WTC11 (cell line): ENCODE data around the gene TP53I3. TPM values are rescaled to one million over a fixed set of nuclear protein-coding genes. Genes with fewer than 3 reads are reported as not detected.
"Not testable (repeated sequence)": the region's sequence is repeated elsewhere in the genome, so short reads cannot be mapped to it uniquely, and the experiment has no call there.

ENCODE experiments used
- ATAC-seq: fragments of 200-7000 bp; cut with Tn5 transposase; 2 replicates; pipeline ENCODE4 v1.10.0; 2021; ENCODE audit warnings: mild to moderate bottlenecking, moderate library complexity
- CTCF ChIA-PET: fragments of 300-600 bp; sonication (Branson Sonifier 250); formaldehyde crosslinking; loops from one replicate; lab custom pipeline; 2021; ENCODE audit warnings: antibody characterized with exemption; lab: Charles Lee
- POLR2A ChIA-PET: fragments of 350-600 bp; sonication (Branson Sonifier 250); formaldehyde crosslinking; loops from one replicate; lab custom pipeline; 2021; ENCODE audit warnings: antibody characterized with exemption; lab: Charles Lee
- DNase-seq: peaks from one replicate; pipeline ENCODE4 v3.0.0; 2021; ENCODE audit warnings: low spot score
- H3K27ac Mint-ChIP-seq: 2 replicates; pipeline ENCODE4 v1.8.0; 2021; ENCODE audit warnings: mixed read lengths
- H3K27me3 Mint-ChIP-seq: 2 replicates; pipeline ENCODE4 v1.8.0; 2021; ENCODE audit warnings: low read depth, mild to moderate bottlenecking, moderate library complexity, mixed read lengths
- H3K36me3 Mint-ChIP-seq: 2 replicates; pipeline ENCODE4 v1.8.0; 2021; ENCODE audit warnings: mixed read lengths
- H3K4me1 Mint-ChIP-seq: 2 replicates; pipeline ENCODE4 v1.8.0; 2022; ENCODE audit warnings: mixed read lengths
- H3K4me3 Mint-ChIP-seq: 2 replicates; pipeline ENCODE4 v1.8.0; 2021; ENCODE audit warnings: mild to moderate bottlenecking, moderate library complexity, mixed read lengths
- H3K9me3 Mint-ChIP-seq: 2 replicates; pipeline ENCODE4 v1.8.0; 2021; ENCODE audit warnings: mixed read lengths
- AR ChIP-seq: fragments of 250-450 bp; sonication (Bioruptor Pico); IDR thresholded peaks from 2 replicates; pipeline ENCODE4 v1.9.0; 2021; ENCODE audit warnings: mild to moderate bottlenecking
- ARID4B ChIP-seq: sonication (generic); formaldehyde crosslinking; IDR thresholded peaks from 2 replicates; pipeline ENCODE4 v1.8.0; 2023; ENCODE audit warnings: missing genetic modification reagents, mild to moderate bottlenecking, borderline replicate concordance
- ATF6 ChIP-seq: sonication (generic); formaldehyde crosslinking; IDR thresholded peaks from 2 replicates; pipeline ENCODE4 v1.8.1; 2023; ENCODE audit warnings: mild to moderate bottlenecking, missing genetic modification reagents
- CBFB ChIP-seq: sonication (generic); formaldehyde crosslinking; IDR thresholded peaks from 2 replicates; pipeline ENCODE4 v1.8.1; 2022; ENCODE audit warnings: mild to moderate bottlenecking, low read depth, missing genetic modification reagents
- CDX4 ChIP-seq: fragments of 250-450 bp; sonication (Bioruptor Pico); IDR thresholded peaks from 2 replicates; pipeline ENCODE4 v1.9.0; 2021; ENCODE audit warnings: moderate library complexity, mild to moderate bottlenecking, inconsistent platforms, borderline replicate concordance
- ERG ChIP-seq: fragments of 250-450 bp; sonication (Bioruptor Pico); IDR thresholded peaks from 2 replicates; pipeline ENCODE4 v1.8.0; 2021; ENCODE audit warnings: mild to moderate bottlenecking
- ESRRA ChIP-seq: sonication (generic); formaldehyde crosslinking; IDR thresholded peaks from 2 replicates; pipeline ENCODE4 v1.8.1; 2022; ENCODE audit warnings: mild to moderate bottlenecking, missing genetic modification reagents, borderline replicate concordance
- FOXP1 ChIP-seq: sonication (generic); formaldehyde crosslinking; IDR thresholded peaks from 2 replicates; pipeline ENCODE4 v1.8.0; 2022; ENCODE audit warnings: missing genetic modification reagents, mild to moderate bottlenecking, moderate library complexity, borderline replicate concordance
- GRHL2 ChIP-seq: fragments of 250-450 bp; sonication (Bioruptor Pico); IDR thresholded peaks from 2 replicates; pipeline ENCODE4 v1.8.0; 2022; ENCODE audit warnings: mild to moderate bottlenecking, moderate library complexity; ENCODE audit not compliant: insufficient replicate concordance, severe bottlenecking
- GTF2I ChIP-seq: fragments of 250-450 bp; sonication (Bioruptor Pico); conservative IDR thresholded peaks from 2 replicates; pipeline ENCODE4 v1.4.0; 2021; ENCODE audit warnings: mild to moderate bottlenecking
- HMGXB4 ChIP-seq: sonication (generic); formaldehyde crosslinking; IDR thresholded peaks from 2 replicates; pipeline ENCODE4 v1.8.1; 2023; ENCODE audit warnings: mild to moderate bottlenecking, moderate library complexity, missing genetic modification reagents
- MYBL2 ChIP-seq: sonication (generic); formaldehyde crosslinking; IDR thresholded peaks from 2 replicates; pipeline ENCODE4 v1.8.1; 2023; ENCODE audit warnings: mild to moderate bottlenecking, moderate library complexity, missing genetic modification reagents
- NR1H2 ChIP-seq: sonication (generic); formaldehyde crosslinking; IDR thresholded peaks from 2 replicates; pipeline ENCODE4 v1.9.0; 2021; ENCODE audit warnings: mild to moderate bottlenecking, moderate library complexity, missing genetic modification reagents
- NR3C1 ChIP-seq: sonication (generic); formaldehyde crosslinking; conservative IDR thresholded peaks from 2 replicates; pipeline ENCODE4 v1.8.1; 2023; ENCODE audit warnings: low read depth, mild to moderate bottlenecking, missing genetic modification reagents
- PRRX2 ChIP-seq: fragments of 250-450 bp; sonication (Bioruptor Pico); IDR thresholded peaks from 2 replicates; pipeline ENCODE4 v1.8.0; 2021; ENCODE audit warnings: mild to moderate bottlenecking
- TEAD4 ChIP-seq: sonication (generic); formaldehyde crosslinking; IDR thresholded peaks from 2 replicates; pipeline ENCODE4 v1.8.0; 2022; ENCODE audit warnings: mild to moderate bottlenecking, missing genetic modification reagents
- USF1 ChIP-seq: sonication (generic); formaldehyde crosslinking; IDR thresholded peaks from 2 replicates; pipeline ENCODE4 v1.8.0; 2022; ENCODE audit warnings: mild to moderate bottlenecking, missing genetic modification reagents
- ZNF121 ChIP-seq: sonication (generic); formaldehyde crosslinking; IDR thresholded peaks from 2 replicates; pipeline ENCODE4 v1.8.0; 2023; ENCODE audit warnings: missing genetic modification reagents
- ZNF396 ChIP-seq: fragments of 250-450 bp; sonication (Bioruptor Pico); IDR thresholded peaks from 2 replicates; pipeline ENCODE4 v1.8.0; 2021; ENCODE audit warnings: mild to moderate bottlenecking, moderate library complexity, borderline replicate concordance
- ZNF671 ChIP-seq: fragments of 250-450 bp; sonication (Bioruptor Pico); IDR thresholded peaks from 2 replicates; pipeline ENCODE4 v1.8.0; 2021; ENCODE audit warnings: mild to moderate bottlenecking
- total RNA-seq: library from RNA; stranded (reverse); gene quantifications from 3 replicates; pipeline ENCODE4 v1.2.3, GENCODE V29; 2021

Gene TP53I3
- total RNA-seq, 1 experiment from 2014 or later = 32.9 TPM

GRCh38 chr2:24101992-24102391, 17.4 kb upstream of the TP53I3 start:
- H3K36me3 Mint-ChIP-seq = peaks cover 9% of the 10 kb centered on the region
- no peak for DNase-seq
- ChIA-PET POLR2A (interaction anchor here (1.1 kb wide), 1 partner anchor 18 kb away, joined by 3 read pairs; the partner anchor contains the start of gene TP53I3), CTCF (interaction anchor here (2.5 kb wide), 1 partner anchor 18 kb away, joined by 8 read pairs; the partner anchor contains the start of gene TP53I3)
- no peak overlapping the region for H3K27ac Mint-ChIP-seq
- ATAC-seq = no peak
- H3K9me3 Mint-ChIP-seq = peaks cover 17% of the 10 kb centered on the region
- peaks cover 23% of the 10 kb centered on the region for H3K27me3 Mint-ChIP-seq
- no peak overlapping the region for H3K4me3 Mint-ChIP-seq
- 0 out of 2 replicates have a peak, but pooled peaks cover 4% of the 10 kb centered on the region for H3K4me1 Mint-ChIP-seq
- TF ChIP-seq ESRRA = no peak
- TF ChIP-seq MYBL2 (CRISPR knock-in tag) = no peak
- no peak for TF ChIP-seq ZNF396 (CRISPR knock-in tag)
- TF ChIP-seq HMGXB4 (CRISPR knock-in tag) = no peak
- TF ChIP-seq NR1H2 = no peak
- TF ChIP-seq ARID4B (CRISPR knock-in tag) = no peak
- TF ChIP-seq TEAD4 (CRISPR knock-in tag) = no peak
- TF ChIP-seq PRRX2 (CRISPR knock-in tag) = no peak
- no peak for TF ChIP-seq ATF6 (CRISPR knock-in tag)
- TF ChIP-seq GTF2I = no peak
- TF ChIP-seq USF1 (CRISPR knock-in tag) = no peak
- no peak for TF ChIP-seq NR3C1 (CRISPR knock-in tag)
- TF ChIP-seq FOXP1 (CRISPR knock-in tag) = no peak
- no peak for TF ChIP-seq ZNF121
- no peak for TF ChIP-seq CDX4 (CRISPR knock-in tag)
- no peak for TF ChIP-seq GRHL2
- TF ChIP-seq ZNF671 (CRISPR knock-in tag) = no peak
- no peak for TF ChIP-seq CBFB (CRISPR knock-in tag)
- TF ChIP-seq ERG (CRISPR knock-in tag) = no peak
- no peak for TF ChIP-seq AR (CRISPR knock-in tag)
- TF ChIP-seq, all 79 proteins: peak for 0

- H3K27ac Mint-ChIP-seq, ATAC-seq, POLR2A ChIA-PET, H3K4me3 Mint-ChIP-seq, H3K36me3 Mint-ChIP-seq, H3K4me1 Mint-ChIP-seq, DNase-seq, CTCF ChIA-PET: not testable (repeated sequence)
- Mint-ChIP-seq H3K27me3 (peaks cover 21% of the 10 kb centered on the region), H3K9me3 (peaks cover 10% of the 10 kb centered on the region)
These were observed 16.1 kb upstream of the TP53I3 start for GRCh38 chr2:24100732-24101131.
